ENCODE measurements around the gene UBQLNL. TPM values are rescaled to one million over a fixed set of nuclear protein-coding genes. Genes with fewer than 3 reads are reported as not detected.

The UBQLNL gene
- total RNA-seq, 1 experiment from 2014 or later: 0.72 TPM

DNA sequence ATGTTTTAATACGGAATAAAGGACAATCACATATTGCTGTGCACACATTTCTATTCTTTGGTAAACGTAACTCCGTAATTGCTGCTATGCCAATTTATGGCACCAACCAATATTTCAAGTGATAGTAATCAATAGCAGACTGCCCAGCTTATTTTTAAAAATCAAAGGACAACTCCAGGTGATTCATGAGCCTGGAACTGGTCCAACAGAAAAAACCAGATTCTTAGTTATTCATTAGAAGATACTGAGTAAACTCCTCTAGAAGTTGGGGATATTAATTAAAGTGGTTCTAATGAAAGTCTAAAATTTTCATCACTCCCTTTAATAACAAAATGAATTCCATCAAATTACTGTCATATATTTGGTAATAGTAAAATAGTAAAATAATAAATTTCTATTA lies 41.3 kb upstream of the UBQLNL start:
- H3K9me3 ChIP-seq (ENCODE audit: control insufficient read depth, insufficient read depth, low read depth, low read length): no peaks in the 10 kb centered on the region
- H3K27ac ChIP-seq (ENCODE audit: low read length): no peak overlapping the region
- no peaks in the 10 kb centered on the region for H3K36me3 ChIP-seq (ENCODE audit: control insufficient read depth, insufficient read depth, low read length)
- intact Hi-C loops (cut with micrococcal nuclease; ENCODE audit: unreplicated experiment) (no loop called here), in situ Hi-C loops (cut with HindIII; ENCODE audit: low pct_unique_long_range_greater_than_20kb, low sequenced_read_pairs) (no loop called here)
- BruUV-seq (replicated peaks): no TSS peak
- ChIA-PET POLR2A (no interaction called here), CTCF (no interaction called here)
- no peak for TF ChIP-seq POLR2AphosphoS5 (IDR thresholded peaks at IDR 0.05; ENCODE audit: low read depth, low read length)
- TF ChIP-seq REST (IDR thresholded peaks at IDR 0.05; ENCODE audit: insufficient read depth in 1 of 2, low read depth in 2 of 2, low read length in 1 of 2): no peak
- no peak for TF ChIP-seq CTCF (IDR thresholded peaks at IDR 0.05)
- ATAC-seq (no peak), DNase-seq (ENCODE audit: low read depth, low spot score) (no peak)
- H3K4me3 ChIP-seq (ENCODE audit: low read depth in 2 of 2, low read length in 2 of 2): no peak overlapping the region
- no peaks in the 10 kb centered on the region for H3K27me3 ChIP-seq (ENCODE audit: control insufficient read depth, insufficient read depth, low read length)
- no peaks in the 10 kb centered on the region for H3K4me1 ChIP-seq (ENCODE audit: control insufficient read depth, insufficient read depth, low read length)

GRCh38 chr11:5556596-5557188 lies 40.2 kb upstream of the UBQLNL start:
- no peaks in the 10 kb centered on the region for H3K4me1 ChIP-seq (ENCODE audit: control insufficient read depth, insufficient read depth, low read length)
- 0 out of 2 replicates have a peak, but pooled peaks have one; percentile 57 for ATAC-seq
- POLR2A ChIA-PET: no interaction called here
- no peak overlapping the region for H3K27ac ChIP-seq (ENCODE audit: low read length)
- BruUV-seq (replicated peaks): no TSS peak
- in situ Hi-C loops (cut with HindIII; ENCODE audit: low pct_unique_long_range_greater_than_20kb, low sequenced_read_pairs): no loop called here
- H3K4me3 ChIP-seq (ENCODE audit: low read depth in 2 of 2, low read length in 2 of 2): no peak overlapping the region
- no peaks in the 10 kb centered on the region for H3K36me3 ChIP-seq (ENCODE audit: control insufficient read depth, insufficient read depth, low read length)
- intact Hi-C loops (cut with micrococcal nuclease; ENCODE audit: unreplicated experiment): no loop called here
- no peak for TF ChIP-seq POLR2AphosphoS5 (IDR thresholded peaks at IDR 0.05; ENCODE audit: low read depth, low read length)
- TF ChIP-seq SIN3A (IDR thresholded peaks at IDR 0.05; ENCODE audit: borderline replicate concordance, insufficient read depth, low read depth, low read length): no peak
- TF ChIP-seq REST (IDR thresholded peaks at IDR 0.05; ENCODE audit: insufficient read depth in 1 of 2, low read depth in 2 of 2, low read length in 1 of 2): no peak
- TF ChIP-seq TCF7L2 (IDR thresholded peaks at IDR 0.05; ENCODE audit: low read depth, low read length): no peak
- TF ChIP-seq CTCF (IDR thresholded peaks at IDR 0.05): no peak
- no peak for DNase-seq (ENCODE audit: low read depth, low spot score)
- CTCF ChIA-PET: no interaction called here
- H3K9me3 ChIP-seq (ENCODE audit: control insufficient read depth, insufficient read depth, low read depth, low read length): no peaks in the 10 kb centered on the region
- no peaks in the 10 kb centered on the region for H3K27me3 ChIP-seq (ENCODE audit: control insufficient read depth, insufficient read depth, low read length)

Data from Panc1 (cell line).